AG20443 (cell line): ENCODE measurements around the gene RNGTT.
"Not testable (repeated sequence)": the region's sequence is repeated elsewhere in the genome, so short reads cannot be mapped to it uniquely, and the experiment has no call there.

Experiments used
- DNase-seq: peaks from one replicate; pipeline ENCODE4 v3.0.0; 2012; ENCODE audit warnings: low spot score, mixed read lengths

Gene RNGTT

GRCh38 chr6:88910922-88911778 is 52.3 kb downstream of the RNGTT start:
- no peak for DNase-seq

DNA sequence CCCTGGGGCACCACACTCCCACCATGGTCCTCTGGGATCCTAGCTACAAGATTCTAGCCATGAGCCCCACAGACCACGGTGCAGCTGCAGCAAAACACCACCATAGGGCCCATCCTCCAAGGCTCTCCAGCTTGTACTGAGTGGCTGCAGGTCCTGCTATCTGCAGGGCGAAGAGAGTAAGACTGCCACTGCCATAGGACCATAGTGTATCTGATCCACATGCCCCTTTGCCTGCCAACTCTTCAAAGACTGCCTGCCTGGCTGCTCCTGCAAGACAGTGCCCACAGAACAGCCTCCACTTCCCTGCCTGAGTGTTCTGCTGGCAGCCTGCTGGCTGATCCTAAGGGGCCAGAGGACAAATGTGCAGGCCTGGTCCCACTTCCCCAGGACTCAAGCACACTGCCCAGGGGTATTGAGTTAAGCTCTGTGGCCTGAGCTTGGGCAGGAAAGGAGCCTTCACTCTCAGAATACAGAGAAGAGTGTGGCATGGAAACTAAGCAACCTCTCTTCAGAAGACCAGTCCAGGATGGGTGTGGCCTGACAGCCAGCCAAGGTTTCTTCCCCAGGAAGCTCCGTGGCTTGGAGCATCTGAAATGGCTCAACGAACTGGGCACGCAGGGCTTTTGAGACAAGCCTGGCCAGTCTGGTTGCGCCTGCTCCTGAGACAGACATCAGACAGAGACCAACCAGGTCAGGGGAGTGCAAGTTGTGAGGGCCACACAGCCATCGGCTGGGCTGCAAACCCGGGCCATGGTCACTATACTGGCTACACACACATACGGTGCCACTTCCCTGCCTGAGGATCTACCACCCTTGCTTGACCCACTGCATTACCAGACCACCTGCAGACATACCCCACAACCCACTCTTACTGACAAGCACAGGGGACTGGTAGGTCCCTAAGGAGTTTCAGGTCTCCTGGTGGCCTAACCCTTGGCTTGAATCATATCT is 54.5 kb downstream of the RNGTT start:
- DNase-seq, result peak; percentile 9

GRCh38 chr6:88907148-88907547 is 56.3 kb downstream of the RNGTT start:
- not testable (repeated sequence) for DNase-seq

GRCh38 chr6:88899569-88900316 is 63.7 kb downstream of the RNGTT start:
- DNase-seq, result no peak

DNA sequence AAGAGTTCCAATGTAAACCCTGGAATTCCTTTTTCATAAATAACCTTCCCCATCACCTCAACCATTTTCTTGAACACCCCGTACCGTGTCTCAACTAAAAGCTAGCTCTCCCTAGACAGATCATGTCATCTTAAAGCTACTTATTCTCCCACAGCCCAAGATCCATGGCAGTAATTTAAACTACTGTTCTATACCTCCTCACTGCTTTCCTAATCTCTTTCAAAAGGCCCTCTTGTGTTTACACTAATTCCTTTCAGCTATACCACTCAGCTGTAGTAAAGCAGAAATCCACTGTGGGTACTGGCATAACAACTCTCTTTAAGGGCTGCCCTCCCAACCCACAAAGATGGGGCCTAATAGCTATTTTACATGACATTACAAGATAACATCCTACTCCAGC is 67.5 kb downstream of the RNGTT start:
- no peak for DNase-seq

- DNase-seq, result no peak
These were observed 72.3 kb downstream of the RNGTT start for GRCh38 chr6:88890860-88891845.

DNA sequence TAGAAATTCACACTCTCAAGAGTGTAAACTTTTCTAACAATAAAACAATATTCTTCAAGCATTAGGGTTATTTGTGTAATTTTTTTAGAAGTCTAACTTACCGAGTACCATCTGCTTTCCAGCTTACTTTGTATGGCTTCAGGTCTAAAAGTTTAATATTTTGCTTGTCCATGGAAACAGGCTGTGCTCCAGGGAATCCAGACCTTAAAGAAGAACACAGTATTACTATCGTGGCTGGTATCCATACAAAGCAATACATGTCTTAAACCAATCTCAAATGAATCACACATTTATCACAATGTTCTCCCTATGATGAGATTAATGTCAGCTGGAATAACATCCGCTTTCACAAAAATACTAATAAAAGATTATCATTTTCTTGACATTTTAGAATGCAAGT is 73.0 kb downstream of the RNGTT start:
- no peak for DNase-seq

- DNase-seq, result no peak
These were observed 79.1 kb downstream of the RNGTT start for GRCh38 chr6:88884361-88884760.

- DNase-seq, result no peak
These were observed 80.9 kb downstream of the RNGTT start for GRCh38 chr6:88882536-88882935.

- DNase-seq, result peak; percentile 8
These were observed 82.0 kb downstream of the RNGTT start for GRCh38 chr6:88881451-88881850.

GRCh38 chr6:88880021-88880420 is 83.4 kb downstream of the RNGTT start:
- no peak for DNase-seq

DNA sequence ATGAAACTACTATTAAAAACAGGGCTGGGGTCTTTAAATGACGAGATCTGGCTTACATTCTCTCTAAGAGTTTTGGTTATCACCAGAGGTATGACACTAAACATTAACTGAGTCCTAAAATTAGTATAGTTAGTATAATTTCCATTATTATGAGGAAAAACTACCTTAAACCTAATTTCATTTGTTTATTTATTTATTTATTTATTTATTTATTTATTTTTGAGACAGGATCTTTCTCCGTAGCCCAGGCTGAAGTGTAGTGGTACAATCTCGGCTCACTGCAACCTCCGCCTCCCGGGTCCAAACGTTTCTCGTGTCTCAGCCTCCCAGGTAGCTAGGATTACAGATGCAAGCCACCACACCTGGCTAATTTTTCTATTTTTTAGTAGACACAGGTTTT is 85.5 kb downstream of the RNGTT start:
- DNase-seq, result no peak

DNA sequence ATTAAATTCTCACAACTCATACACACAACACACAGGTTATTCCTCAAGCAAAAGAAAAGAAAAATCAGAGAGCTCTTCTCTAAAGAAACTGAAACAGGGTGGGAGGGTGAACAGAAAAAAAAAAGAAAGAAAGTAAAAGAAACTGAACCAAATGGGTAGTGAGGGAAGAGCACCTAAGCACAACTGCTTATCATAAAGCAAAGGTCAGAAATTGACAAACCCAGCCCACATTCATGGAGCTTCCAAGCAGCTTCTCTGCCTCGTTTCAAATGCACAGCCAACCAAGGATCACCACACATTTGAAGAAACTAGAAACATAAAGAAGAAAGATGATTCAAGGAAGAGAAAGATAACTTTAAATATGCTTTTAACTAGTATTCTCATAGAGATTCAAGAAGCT is 90.5 kb downstream of the RNGTT start:
- no peak for DNase-seq

GRCh38 chr6:88871498-88871897 is 91.9 kb downstream of the RNGTT start:
- no peak for DNase-seq

- DNase-seq, result peak; percentile 29
These were observed 92.6 kb downstream of the RNGTT start for GRCh38 chr6:88870717-88871330.

DNA sequence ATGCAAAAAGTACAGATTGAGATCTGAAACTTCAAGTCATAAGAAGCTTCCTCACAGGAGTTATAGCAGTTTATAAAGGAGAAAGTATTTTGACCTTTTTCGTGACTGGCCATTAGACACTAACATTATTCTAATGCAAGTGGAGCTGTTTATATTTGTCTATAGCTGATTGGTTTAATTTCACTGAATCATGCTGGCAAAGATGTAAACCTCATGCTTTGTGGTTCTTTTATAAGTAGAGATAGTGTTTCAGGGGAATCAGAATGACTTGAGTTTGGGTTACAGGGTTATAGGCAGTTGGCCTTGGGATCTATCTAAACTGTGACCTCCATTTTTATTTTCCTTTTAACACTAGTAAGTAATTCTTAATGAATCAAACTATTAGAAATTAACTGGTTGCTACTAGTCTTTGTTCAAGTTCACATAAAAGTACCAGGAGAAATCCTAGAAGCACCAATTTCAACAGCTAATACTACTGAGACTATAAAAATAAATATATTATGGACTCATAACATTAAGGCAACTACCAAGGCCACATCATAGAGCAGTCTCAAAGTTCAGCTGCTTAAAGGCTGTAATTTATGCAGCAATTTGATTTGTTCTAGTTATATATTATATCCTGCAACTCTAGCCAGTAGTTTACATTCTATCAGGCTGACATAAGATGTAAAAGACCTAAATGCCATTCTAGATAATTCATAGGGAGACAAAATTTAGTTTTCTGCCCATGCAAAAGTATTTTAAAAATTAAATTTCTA is 94.0 kb downstream of the RNGTT start:
- no peak for DNase-seq

DNA sequence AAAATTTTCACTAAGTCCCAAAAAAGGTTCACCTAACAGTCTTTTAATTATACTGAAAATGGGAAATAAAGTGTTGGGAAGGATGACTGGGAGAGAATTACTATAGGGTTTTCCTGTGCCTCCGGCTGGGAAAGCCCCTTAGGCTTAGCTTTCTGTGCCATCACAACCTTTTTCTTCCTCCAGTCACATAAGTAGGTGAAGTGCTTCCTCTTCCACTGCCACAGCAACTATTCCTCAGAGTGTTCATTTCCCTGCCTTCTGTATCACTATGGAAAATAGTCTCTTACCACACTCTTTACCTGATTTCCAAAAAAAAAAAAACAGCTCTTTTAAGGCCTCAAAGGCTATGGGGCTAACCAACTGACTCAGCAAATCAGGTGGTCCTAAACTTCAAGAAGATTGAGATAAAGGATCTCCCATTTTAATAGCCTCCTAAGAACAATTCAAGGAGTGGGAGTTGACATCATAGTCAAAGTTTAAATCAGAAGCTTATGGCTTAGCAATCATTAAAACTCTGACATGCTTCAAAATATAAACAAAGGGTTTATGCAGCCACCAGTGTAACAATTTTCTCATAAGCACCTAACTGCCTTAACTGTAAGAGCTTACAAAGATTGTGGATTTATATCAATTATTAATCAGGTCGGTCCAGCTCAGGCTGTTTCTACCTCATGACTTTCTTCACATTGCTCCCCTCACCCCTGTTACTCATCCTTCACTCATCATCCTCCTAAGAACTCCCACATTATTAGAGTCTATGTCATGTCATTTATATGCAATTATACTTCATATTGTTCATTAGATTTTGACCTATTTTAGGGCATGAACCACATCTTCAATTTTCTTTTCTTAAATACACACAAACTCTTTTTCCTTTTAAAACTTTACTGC is 95.3 kb downstream of the RNGTT start:
- no peak for DNase-seq

- no peak for DNase-seq
These were observed 96.6 kb downstream of the RNGTT start for GRCh38 chr6:88866856-88867255.

GRCh38 chr6:88865275-88865674 is 98.1 kb downstream of the RNGTT start:
- no peak for DNase-seq
